Karpas-422 (cell line): ENCODE results near the gene CATSPER4. TPM values are rescaled to one million over a fixed set of nuclear protein-coding genes. Genes with fewer than 3 reads are reported as not detected.

ENCODE experiments used
- DNase-seq: peaks from one replicate; pipeline ENCODE4 v3.0.0-alpha.2; 2015
- H2AFZ ChIP-seq: fragments of 200-600 bp; sonication (generic); 2 replicates; pipeline ENCODE4 v1.6.1; 2014; ENCODE audit warnings: antibody characterized with exemption, low read length, mixed read lengths
- H3K27ac ChIP-seq: fragments of 200-600 bp; sonication (generic); 2 replicates; pipeline ENCODE4 v1.5.1; 2014; ENCODE audit warnings: mild to moderate bottlenecking, low read length, moderate library complexity
- H3K27me3 ChIP-seq: fragments of 200-600 bp; sonication (generic); 2 replicates; pipeline ENCODE4 v1.6.1; 2014; ENCODE audit warnings: low read length, mixed read lengths
- H3K36me3 ChIP-seq: fragments of 200-600 bp; sonication (generic); 2 replicates; pipeline ENCODE4 v1.6.1; 2014; ENCODE audit warnings: low read length, mixed read lengths; ENCODE audit not compliant: insufficient read depth
- H3K4me1 ChIP-seq: fragments of 200-600 bp; sonication (generic); 2 replicates; pipeline ENCODE4 v1.6.1; 2014; ENCODE audit warnings: mild to moderate bottlenecking, low read length, mixed read lengths
- H3K4me2 ChIP-seq: fragments of 200-600 bp; sonication (generic); 2 replicates; pipeline ENCODE4 v1.6.1; 2014; ENCODE audit warnings: low read length, low read depth, mild to moderate bottlenecking; ENCODE audit not compliant: poor library complexity, severe bottlenecking
- H3K4me3 ChIP-seq: fragments of 200-600 bp; sonication (generic); 2 replicates; pipeline ENCODE4 v1.5.1; 2014; ENCODE audit warnings: mild to moderate bottlenecking, antibody characterized with exemption, low read length, mixed read lengths
- H3K79me2 ChIP-seq: fragments of 200-600 bp; sonication (generic); 2 replicates; pipeline ENCODE4 v1.6.1; 2014; ENCODE audit warnings: mild to moderate bottlenecking, low read length, mixed read lengths
- H3K9ac ChIP-seq: fragments of 200-600 bp; sonication (generic); 2 replicates; pipeline ENCODE4 v1.6.0; 2014; ENCODE audit warnings: low read length
- H3K9me2 ChIP-seq: fragments of 200-600 bp; sonication (generic), shearing (Covaris generic); replicated peaks from 2 replicates; pipeline ENCODE4 v1.6.0; 2014; ENCODE audit warnings: mild to moderate bottlenecking, low read length, moderate library complexity; ENCODE audit not compliant: insufficient read depth
- H3K9me3 ChIP-seq: fragments of 300-700, 200-600 bp; sonication (generic); 2 replicates; pipeline ENCODE4 v1.6.1; 2014; ENCODE audit warnings: low read length, mixed read lengths
- H4K20me1 ChIP-seq: fragments of 200-600 bp; sonication (generic); 2 replicates; pipeline ENCODE4 v1.6.1; 2014; ENCODE audit warnings: mild to moderate bottlenecking, antibody characterized with exemption, low read length, low read depth; ENCODE audit not compliant: insufficient read depth
- total RNA-seq: library from RNA; depleted of rRNA; stranded (reverse); fragments of >200 nt; shearing (Covaris generic); gene quantifications from 2 replicates; pipeline ENCODE4 v1.2.3, GENCODE V29; 2014; ENCODE audit warnings: low replicate concordance

CATSPER4 gene
- total RNA-seq, 1 experiment from 2014 or later, result not detected

- Histone ChIP-seq H3K9me3 (no peaks in the 10 kb centered on the region), H3K27me3 (no peaks in the 10 kb centered on the region), H4K20me1 (no peaks in the 10 kb centered on the region), H3K79me2 (no peaks in the 10 kb centered on the region), H3K9ac (no peak overlapping the region), H3K4me1 (no peaks in the 10 kb centered on the region), H3K27ac (no peak overlapping the region), H3K9me2 (no peaks in the 10 kb centered on the region), H2AFZ (no peak overlapping the region), H3K4me2 (no peak overlapping the region), H3K36me3 (no peaks in the 10 kb centered on the region), H3K4me3 (no peak overlapping the region)
- DNase-seq, result no peak
Observed at GRCh38 chr1:26162220-26162709, 28.1 kb upstream of the CATSPER4 start.

GRCh38 chr1:26163684-26164035, 26.7 kb upstream of the CATSPER4 start:
- no peaks in the 10 kb centered on the region for H3K79me2 ChIP-seq
- no peak overlapping the region for H3K4me2 ChIP-seq
- no peak overlapping the region for H2AFZ ChIP-seq
- H3K27me3 ChIP-seq, result no peaks in the 10 kb centered on the region
- DNase-seq, result no peak
- no peaks in the 10 kb centered on the region for H4K20me1 ChIP-seq
- H3K4me3 ChIP-seq, result no peak overlapping the region
- H3K9me3 ChIP-seq, result no peaks in the 10 kb centered on the region
- no peak overlapping the region for H3K9ac ChIP-seq
- H3K36me3 ChIP-seq, result no peaks in the 10 kb centered on the region
- H3K4me1 ChIP-seq, result no peaks in the 10 kb centered on the region
- no peak overlapping the region for H3K27ac ChIP-seq
- H3K9me2 ChIP-seq, result no peaks in the 10 kb centered on the region

GRCh38 chr1:26164036-26164860, 26.2 kb upstream of the CATSPER4 start:
- peaks cover under 1% of the 10 kb centered on the region for H3K4me1 ChIP-seq
- H3K4me3 ChIP-seq, result no peak overlapping the region
- H3K9me2 ChIP-seq, result no peaks in the 10 kb centered on the region
- no peak overlapping the region for H3K9ac ChIP-seq
- H3K27me3 ChIP-seq, result no peaks in the 10 kb centered on the region
- H3K27ac ChIP-seq, result no peak overlapping the region
- no peak for DNase-seq
- no peak overlapping the region for H2AFZ ChIP-seq
- H3K36me3 ChIP-seq, result no peaks in the 10 kb centered on the region
- no peaks in the 10 kb centered on the region for H4K20me1 ChIP-seq
- no peaks in the 10 kb centered on the region for H3K9me3 ChIP-seq
- no peaks in the 10 kb centered on the region for H3K79me2 ChIP-seq
- no peak overlapping the region for H3K4me2 ChIP-seq

GRCh38 chr1:26164861-26165842, 25.2 kb upstream of the CATSPER4 start:
- Histone ChIP-seq H3K27ac (no peak overlapping the region), H3K9me2 (no peaks in the 10 kb centered on the region), H3K9me3 (no peaks in the 10 kb centered on the region), H3K79me2 (peaks cover 4% of the 10 kb centered on the region), H3K9ac (no peak overlapping the region), H3K27me3 (no peaks in the 10 kb centered on the region), H3K36me3 (no peaks in the 10 kb centered on the region), H3K4me2 (no peak overlapping the region), H4K20me1 (no peaks in the 10 kb centered on the region; the same call in 1 of the 2 replicates), H3K4me3 (no peak overlapping the region), H2AFZ (no peak overlapping the region), H3K4me1 (peaks cover 4% of the 10 kb centered on the region)
- DNase-seq, result no peak

- H3K4me1 ChIP-seq, result peaks cover 15% of the 10 kb centered on the region
- H3K79me2 ChIP-seq, result peaks cover 18% of the 10 kb centered on the region
- no peak overlapping the region for H2AFZ ChIP-seq
- no peak overlapping the region for H3K4me2 ChIP-seq
- no peaks in the 10 kb centered on the region for H3K9me3 ChIP-seq
- no peak overlapping the region for H3K4me3 ChIP-seq
- H3K27me3 ChIP-seq, result no peaks in the 10 kb centered on the region
- H3K36me3 ChIP-seq, result 0 out of 2 replicates have a peak, but pooled peaks cover 9% of the 10 kb centered on the region
- H3K9me2 ChIP-seq, result no peaks in the 10 kb centered on the region
- no peak overlapping the region for H3K27ac ChIP-seq
- no peaks in the 10 kb centered on the region; the same call in 1 of the 2 replicates for H4K20me1 ChIP-seq
- no peak for DNase-seq
- H3K9ac ChIP-seq, result no peak overlapping the region
Observed at GRCh38 chr1:26166719-26167281, 23.6 kb upstream of the CATSPER4 start.

- peak within 1 kb of the TSS; percentile 91 for H3K4me2 ChIP-seq
- H3K9me2 ChIP-seq, result no peaks in the 10 kb centered on the region
- H3K9me3 ChIP-seq, result no peaks in the 10 kb centered on the region
- no peaks in the 10 kb centered on the region for H3K27me3 ChIP-seq
- peak within 1 kb of the TSS; percentile 69; the same call in 1 of the 2 replicates for H2AFZ ChIP-seq
- no peak within 1 kb of the TSS; the same call in 1 of the 2 replicates for H3K27ac ChIP-seq
- peak within 1 kb of the TSS; percentile 97 for H3K9ac ChIP-seq
- H3K36me3 ChIP-seq, result 0 out of 2 replicates have a peak, but pooled peaks cover 9% of the 10 kb centered on the region
- peaks cover 15% of the 10 kb centered on the region for H3K4me1 ChIP-seq
- peak within 1 kb of the TSS; percentile 99 for H3K4me3 ChIP-seq
- no peaks in the 10 kb centered on the region; the same call in 1 of the 2 replicates for H4K20me1 ChIP-seq
- no peak for DNase-seq
- peaks cover 18% of the 10 kb centered on the region for H3K79me2 ChIP-seq
Observed at GRCh38 chr1:26168410-26169197, 21.8 kb upstream of the CATSPER4 start, which contains the start of gene C1orf232. Gene C1orf232 (minus strand): TSS chr1:26168963. CDS start chr1:26168499, 464 bp downstream.

- Histone ChIP-seq H3K9me2 (no peaks in the 10 kb centered on the region), H3K79me2 (peaks cover 18% of the 10 kb centered on the region), H3K4me2 (peak overlapping the region; percentile 91), H3K27me3 (no peaks in the 10 kb centered on the region), H3K36me3 (0 out of 2 replicates have a peak, but pooled peaks cover 9% of the 10 kb centered on the region), H3K9ac (peak overlapping the region; percentile 50; the same call in 1 of the 2 replicates), H2AFZ (peak overlapping the region; percentile 51; the same call in 1 of the 2 replicates), H3K4me1 (peaks cover 15% of the 10 kb centered on the region), H3K27ac (no peak overlapping the region), H3K9me3 (no peaks in the 10 kb centered on the region), H4K20me1 (no peaks in the 10 kb centered on the region; the same call in 1 of the 2 replicates), H3K4me3 (peak overlapping the region; percentile 99; the same call in 1 of the 2 replicates)
- DNase-seq, result peak; percentile 45
Observed at GRCh38 chr1:26169198-26169554, 21.2 kb upstream of the CATSPER4 start.
